Frontal cortex (tissue), 4 donors: ENCODE results near the gene PI16. TPM values are rescaled to one million over a fixed set of nuclear protein-coding genes. Genes with fewer than 3 reads are reported as not detected.
A peak's percentile ranks its signal among the peaks of the same experiment; 100 is the strongest.

ENCODE experiments used
- DNase-seq, 2 donors: peaks; one replicate each; pipeline ENCODE4 v3.0.0; 2012; ENCODE audit warnings: low spot score in 2 of 2
- FAIRE-seq: peaks from 2 replicates; lab custom pipeline; 2012; peaks lifted over from hg19 to GRCh38; lab: Jason Lieb, UNC
- total RNA-seq: library from RNA; depleted of rRNA; stranded (reverse); fragments of >200 nt; gene quantifications from one replicate; pipeline ENCODE4 v1.2.3, GENCODE V29; 2014
- donor health status: control.
- donor health status: control.
- donor health status: control.

Gene PI16
- total RNA-seq, 1 donor from 2014 or later, result under 0.01 TPM

GRCh38 chr6:36953931-36954261 is 642 bp upstream of the PI16 start:
- DNase-seq, result no peak
- FAIRE-seq, result no peak

GRCh38 chr6:36955136-36955535 is 598 bp downstream of the PI16 start:
- DNase-seq, result no peak
- FAIRE-seq, result no peak

GRCh38 chr6:36955671-36956445 is 1.3 kb downstream of the PI16 start:
- DNase-seq, result no peak
- no peak for FAIRE-seq

- FAIRE-seq, result no peak
- no peak for DNase-seq
These were observed 1.9 kb downstream of the PI16 start for GRCh38 chr6:36956446-36956820.

GRCh38 chr6:36957773-36958271 is 3.3 kb downstream of the PI16 start:
- DNase-seq (no peak), FAIRE-seq (no peak)

GRCh38 chr6:36958775-36959554 is 4.4 kb downstream of the PI16 start:
- FAIRE-seq (no peak), DNase-seq (no peak)

GRCh38 chr6:36959555-36960250 is 5.2 kb downstream of the PI16 start:
- DNase-seq, result no peak
- no peak for FAIRE-seq

- DNase-seq (no peak), FAIRE-seq (no peak)
These were observed 7.2 kb downstream of the PI16 start for GRCh38 chr6:36961441-36962435.

- FAIRE-seq, result no peak
- peak; percentile 74 to 81 for DNase-seq
These were observed 8.3 kb downstream of the PI16 start for GRCh38 chr6:36962874-36963273.

GRCh38 chr6:36963451-36964290 is 9.1 kb downstream of the PI16 start:
- DNase-seq, result no peak
- FAIRE-seq, result no peak

- DNase-seq, result no peak
- no peak for FAIRE-seq
These were observed 9.8 kb downstream of the PI16 start for GRCh38 chr6:36964349-36964748.

- FAIRE-seq (no peak), DNase-seq (no peak)
These were observed 10.4 kb downstream of the PI16 start for GRCh38 chr6:36964908-36965307.

GRCh38 chr6:36967301-36967700 is 12.8 kb downstream of the PI16 start:
- DNase-seq, result no peak
- FAIRE-seq, result no peak

- no peak for FAIRE-seq
- DNase-seq, result no peak
These were observed 13.2 kb downstream of the PI16 start for GRCh38 chr6:36967757-36968156.

GRCh38 chr6:36968266-36968977 is 13.9 kb downstream of the PI16 start:
- FAIRE-seq, result no peak
- no peak for DNase-seq

- FAIRE-seq (no peak), DNase-seq (no peak)
These were observed 14.7 kb downstream of the PI16 start for GRCh38 chr6:36969240-36969691.

GRCh38 chr6:36969988-36970891 is 15.7 kb downstream of the PI16 start:
- FAIRE-seq (no peak), DNase-seq (no peak)
